Lower leg skin (tissue), 4 donors: ENCODE data around the gene SLC13A5. TPM values are rescaled to one million over a fixed set of nuclear protein-coding genes. Genes with fewer than 3 reads are reported as not detected.
A peak's percentile ranks its signal among the peaks of the same experiment; 100 is the strongest.

Experiments
- DNase-seq, 2 donors: peaks; one replicate each; pipeline ENCODE4 v3.0.0-alpha.2; 2019; ENCODE audit warnings: low spot score in 2 of 2
- H3K4me3 ChIP-seq: fragments of 200-600 bp; sonication (generic); 2 replicates; pipeline ENCODE4 v1.5.1; 2017; ENCODE audit warnings: mild to moderate bottlenecking, low read depth; ENCODE audit not compliant: poor library complexity, severe bottlenecking
- CTCF ChIP-seq, 3 donors: fragments of 450-650 bp; IDR thresholded peaks; one replicate each; pipeline ENCODE4 v1.5.1; 2016; ENCODE audit warnings: antibody characterized with exemption in 3 of 3, mild to moderate bottlenecking in 3 of 3, moderate library complexity in 2 of 3
- POLR2A ChIP-seq, 2 donors: fragments of 450-650 bp; IDR thresholded peaks; one replicate each; pipeline ENCODE4 v1.6.1; 2016 to 2017; ENCODE audit warnings: antibody characterized with exemption in 2 of 2, mild to moderate bottlenecking in 1 of 2, moderate library complexity in 1 of 2
- WGBS, 2 donors: methylation state at CpG; one replicate each; pipeline ENCODE4 v1.1.5; 2018; 5-methylcytosine and 5-hydroxymethylcytosine counted together
- intact Hi-C: fragments of 100-400 bp; cut with DNase I; formaldehyde crosslinking; loops from one replicate; pipeline ENCODE4 v1.15.0; 2023; ENCODE audit warnings: low total_unique reads
- total RNA-seq, 4 donors: library from RNA; depleted of rRNA; stranded (reverse); fragments of >200 nt; gene quantifications; one replicate each; pipeline ENCODE4 v1.1.0, GENCODE V29; 2016

The SLC13A5 gene
- total RNA-seq, 4 donors from 2014 or later = not detected

- no peak for DNase-seq
- 29 to 35% methylated on average over 2 of the region's 2 CpGs for WGBS, 2 donors
- no peak overlapping the region for H3K4me3 ChIP-seq
- TF ChIP-seq POLR2A (IDR thresholded peaks at IDR 0.05) = no peak
- intact Hi-C loops = no loop called here
Measured at GRCh38 chr17:6642592-6642991, 70.6 kb downstream of the SLC13A5 start.

GRCh38 chr17:6641247-6641863, 71.8 kb downstream of the SLC13A5 start:
- DNase-seq = no peak
- intact Hi-C loops = no loop called here
- WGBS, 2 donors = 2 to 3% methylated on average over 19 to 20 of the region's 20 CpGs

GRCh38 chr17:6640536-6641246, 72.5 kb downstream of the SLC13A5 start, which contains the start of the genes KIAA0753 and TXNDC17:
KIAA0753 (minus strand) TSS chr17:6640711; CDS start chr17:6635103, 5,608 bp downstream.
TXNDC17 (plus strand) TSS chr17:6641060; CDS start chr17:6641083, 23 bp downstream.
- peak within 1 kb of the TSS; percentile 81 for H3K4me3 ChIP-seq
- peak; percentile 85 to 98 for DNase-seq
- 0 to 1% methylated on average over 40 to 45 of the region's 52 CpGs for WGBS, 2 donors
- no peak for TF ChIP-seq POLR2A (IDR thresholded peaks at IDR 0.05)
- no peak for TF ChIP-seq CTCF (IDR thresholded peaks at IDR 0.05)
- intact Hi-C loops = no loop called here

More at GRCh38 chr17:6641247-6641863, 71.8 kb downstream of the SLC13A5 start:
- TF ChIP-seq CTCF (IDR thresholded peaks at IDR 0.05) = no peak
- H3K4me3 ChIP-seq = peak overlapping the region; percentile 81

- WGBS, 2 donors = 0 to 1% methylated on average over 39 to 67 of the region's 67 CpGs
- DNase-seq = peak in 1 of 2 donors; percentile 85
- peak overlapping the region; percentile 81 for H3K4me3 ChIP-seq
- intact Hi-C loops = no loop called here
- TF ChIP-seq POLR2A (IDR thresholded peaks at IDR 0.05) (no peak), CTCF (IDR thresholded peaks at IDR 0.05) (no peak)
Measured at GRCh38 chr17:6639586-6640535, 73.3 kb downstream of the SLC13A5 start.

GRCh38 chr17:6639014-6639585, 74.1 kb downstream of the SLC13A5 start:
- no peak for DNase-seq
- peak overlapping the region; percentile 81 for H3K4me3 ChIP-seq
- TF ChIP-seq POLR2A (IDR thresholded peaks at IDR 0.05) (no peak), CTCF (IDR thresholded peaks at IDR 0.05) (no peak)
- WGBS, 2 donors = 23 to 37% methylated on average over 15 of the region's 15 CpGs
- intact Hi-C loops = no loop called here
